GM23248 (cell line): ENCODE results near the gene SLIT3.

Experiments used
- EZH2 ChIP-seq: fragments of 200-600 bp; sonication (generic); IDR thresholded peaks from 2 replicates; pipeline ENCODE4 v1.6.1; 2018; ENCODE audit warnings: antibody characterized with exemption, mild to moderate bottlenecking; ENCODE audit not compliant: insufficient read depth, poor library complexity, severe bottlenecking
- EZH2phosphoT487 ChIP-seq: fragments of 200-600 bp; sonication (generic); IDR thresholded peaks from 2 replicates; pipeline ENCODE4 v1.6.1; 2018; ENCODE audit warnings: antibody characterized with exemption, moderate library complexity, mild to moderate bottlenecking, low read depth; ENCODE audit not compliant: insufficient read depth

DNA sequence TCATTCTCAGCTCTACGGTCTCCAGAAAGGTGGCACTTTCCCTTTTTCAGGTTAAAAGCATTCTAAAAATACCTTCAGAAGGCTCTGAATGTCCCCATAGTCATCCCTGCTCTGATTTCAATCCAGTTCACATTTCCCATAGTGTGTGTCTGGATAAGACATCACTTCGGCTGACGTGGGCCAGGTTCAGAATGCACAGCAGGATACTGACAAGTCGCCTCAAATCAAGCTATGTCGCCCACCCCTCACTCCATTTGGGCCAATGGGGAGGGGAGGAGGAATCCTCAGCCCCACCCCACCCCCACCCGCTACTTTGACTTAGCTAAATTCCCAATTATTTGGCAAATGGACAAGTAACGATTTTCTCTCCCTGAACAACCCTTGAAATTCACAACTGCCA, 148.0 kb downstream of the SLIT3 start:
- TF ChIP-seq EZH2 (no peak), EZH2phosphoT487 (no peak)
